Measurements from ENCODE around the gene BHLHA9. TPM values are rescaled to one million over a fixed set of nuclear protein-coding genes. Genes with fewer than 3 reads are reported as not detected.

Gene BHLHA9
- not detected for total RNA-seq

- H3K4me3 ChIP-seq, result no peak within 1 kb of the TSS
- intact Hi-C loops (cut with DNase I), result no loop called here
- 11% methylated on average over 59 of the region's 93 CpGs for WGBS
Measured at GRCh38 chr17:1270210-1271029, at the start of gene BHLHA9. BHLHA9 (plus strand) TSS chr17:1270444; CDS start chr17:1270564, 120 bp downstream.

GRCh38 chr17:1221209-1221608, 49.0 kb upstream of the BHLHA9 start:
- Histone ChIP-seq H3K27ac (no peak overlapping the region), H3K4me3 (no peak overlapping the region), H3K9me3 (no peaks in the 10 kb centered on the region), H3K27me3 (replicated peaks; ENCODE audit: insufficient read depth) (no peaks in the 10 kb centered on the region), H3K4me1 (replicated peaks) (no peaks in the 10 kb centered on the region), H3K36me3 (no peaks in the 10 kb centered on the region)
- intact Hi-C loops (cut with DNase I), result no loop called here
- 92% methylated on average over 7 of the region's 7 CpGs for WGBS
- TF ChIP-seq CTCF (IDR thresholded peaks at IDR 0.05) (no peak), POLR2A (IDR thresholded peaks at IDR 0.05) (no peak)
- no peak for DNase-seq (ENCODE audit: low spot score)

More at GRCh38 chr17:1270210-1271029, at the start of gene BHLHA9:
- no peak for TF ChIP-seq POLR2AphosphoS5 (IDR thresholded peaks at IDR 0.05)
- TF ChIP-seq CTCF (IDR thresholded peaks at IDR 0.05), result no peak
- no peak for TF ChIP-seq POLR2A (IDR thresholded peaks at IDR 0.05)
- no peaks in the 10 kb centered on the region for H3K27me3 ChIP-seq (replicated peaks; ENCODE audit: insufficient read depth)
- H3K36me3 ChIP-seq, result no peaks in the 10 kb centered on the region
- H3K9me3 ChIP-seq, result no peaks in the 10 kb centered on the region
- no peak within 1 kb of the TSS for H3K27ac ChIP-seq
- H3K4me1 ChIP-seq (replicated peaks), result no peaks in the 10 kb centered on the region
- no peak for DNase-seq (ENCODE audit: low spot score)

- intact Hi-C loops (cut with DNase I), result no loop called here
- no peak for DNase-seq (ENCODE audit: low spot score)
- Histone ChIP-seq H3K9me3 (no peaks in the 10 kb centered on the region), H3K4me1 (replicated peaks) (no peaks in the 10 kb centered on the region), H3K27me3 (replicated peaks; ENCODE audit: insufficient read depth) (no peaks in the 10 kb centered on the region), H3K36me3 (no peaks in the 10 kb centered on the region), H3K27ac (no peak overlapping the region), H3K4me3 (no peak overlapping the region)
- WGBS, result 93% methylated on average over 8 of the region's 8 CpGs
- TF ChIP-seq POLR2A (IDR thresholded peaks at IDR 0.05) (no peak), CTCF (IDR thresholded peaks at IDR 0.05) (no peak)
Measured at GRCh38 chr17:1222321-1222720, 47.9 kb upstream of the BHLHA9 start.

GRCh38 chr17:1223662-1224061, 46.6 kb upstream of the BHLHA9 start:
- intact Hi-C loops (cut with DNase I), result no loop called here
- H3K27ac ChIP-seq, result no peak overlapping the region
- H3K27me3 ChIP-seq (replicated peaks; ENCODE audit: insufficient read depth), result no peaks in the 10 kb centered on the region
- 71% methylated on average over 14 of the region's 14 CpGs for WGBS
- H3K4me1 ChIP-seq (replicated peaks), result peaks cover 4% of the 10 kb centered on the region
- H3K4me3 ChIP-seq, result no peak overlapping the region
- DNase-seq (ENCODE audit: low spot score), result no peak
- TF ChIP-seq POLR2A (IDR thresholded peaks at IDR 0.05), result no peak
- no peak for TF ChIP-seq POLR2AphosphoS5 (IDR thresholded peaks at IDR 0.05)
- TF ChIP-seq CTCF (IDR thresholded peaks at IDR 0.05), result no peak
- H3K9me3 ChIP-seq, result no peaks in the 10 kb centered on the region
- H3K36me3 ChIP-seq, result no peaks in the 10 kb centered on the region

- H3K9me3 ChIP-seq, result no peaks in the 10 kb centered on the region
- no peak overlapping the region for H3K27ac ChIP-seq
- H3K4me1 ChIP-seq (replicated peaks), result peaks cover 9% of the 10 kb centered on the region
- H3K36me3 ChIP-seq, result no peaks in the 10 kb centered on the region
- TF ChIP-seq POLR2AphosphoS5 (IDR thresholded peaks at IDR 0.05), result no peak
- TF ChIP-seq POLR2A (IDR thresholded peaks at IDR 0.05), result no peak
- TF ChIP-seq CTCF (IDR thresholded peaks at IDR 0.05), result no peak
- WGBS, result 92% methylated on average over 7 of the region's 7 CpGs
- H3K4me3 ChIP-seq, result no peak overlapping the region
- no peak for DNase-seq (ENCODE audit: low spot score)
- H3K27me3 ChIP-seq (replicated peaks; ENCODE audit: insufficient read depth), result no peaks in the 10 kb centered on the region
- intact Hi-C loops (cut with DNase I), result no loop called here
Measured at GRCh38 chr17:1224330-1224729, 45.9 kb upstream of the BHLHA9 start.
